Mesenchymal stem cell (in vitro differentiated cells and primary cell): ENCODE data around the gene PFKFB4.

Experiments
- DNase-seq: peaks from one replicate; pipeline ENCODE4 v3.0.0-alpha.2; 2013
- H2AFZ ChIP-seq: one replicate; pipeline ENCODE4 v1.6.1; 2013; ENCODE audit warnings: low read depth, mild to moderate bottlenecking, control low read depth, inconsistent platforms, low read length, moderate library complexity
- H2AK5ac ChIP-seq: 2 replicates; pipeline ENCODE4 v1.6.1; 2013; ENCODE audit warnings: low read length, moderate library complexity, mild to moderate bottlenecking, inconsistent platforms; ENCODE audit not compliant: severe bottlenecking
- H2BK120ac ChIP-seq: one replicate; pipeline ENCODE4 v1.6.1; 2013; ENCODE audit warnings: low read depth, mild to moderate bottlenecking, inconsistent platforms, low read length, moderate library complexity
- H2BK12ac ChIP-seq, 2 experiments: one replicate each; pipeline ENCODE4 v1.6.1; 2013; ENCODE audit warnings: inconsistent platforms in 2 of 2, low read length in 2 of 2, mild to moderate bottlenecking in 2 of 2, moderate library complexity in 2 of 2, control low read depth in 1 of 2
- H2BK15ac ChIP-seq: one replicate; pipeline ENCODE4 v1.6.1; 2013; ENCODE audit warnings: mild to moderate bottlenecking, low read depth, inconsistent platforms; ENCODE audit not compliant: poor library complexity, severe bottlenecking
- H2BK5ac ChIP-seq: 2 replicates; pipeline ENCODE4 v1.6.1; 2013; ENCODE audit warnings: low read depth, mild to moderate bottlenecking, low read length, control low read depth, inconsistent platforms; ENCODE audit not compliant: poor library complexity, severe bottlenecking
- H3K14ac ChIP-seq, 2 experiments: one replicate each; pipeline ENCODE4 v1.6.1; 2013; ENCODE audit warnings: inconsistent platforms in 2 of 2, low read length in 2 of 2, control low read depth in 1 of 2, mild to moderate bottlenecking in 1 of 2, moderate library complexity in 1 of 2
- H3K18ac ChIP-seq, 2 experiments: one replicate each; pipeline ENCODE4 v1.6.1; 2013; ENCODE audit warnings: inconsistent platforms in 2 of 2, low read length in 2 of 2, control low read depth in 1 of 2, low read depth in 1 of 2, mild to moderate bottlenecking in 1 of 2
- H3K23ac ChIP-seq, 2 experiments: one replicate each; pipeline ENCODE4 v1.6.1; 2013; ENCODE audit warnings: inconsistent platforms in 2 of 2, low read length in 2 of 2, mild to moderate bottlenecking in 2 of 2, moderate library complexity in 2 of 2, control low read depth in 1 of 2
- H3K27ac ChIP-seq: 2 replicates; pipeline ENCODE4 v1.5.1; 2013; ENCODE audit warnings: mild to moderate bottlenecking, moderate library complexity, low read length, control low read depth, inconsistent platforms; ENCODE audit not compliant: poor library complexity, severe bottlenecking
- H3K27me3 ChIP-seq, 2 experiments: 2 replicates each; pipeline versions ENCODE4 v1.6.1 to v1.7.0; 2013; ENCODE audit warnings: low read length in 2 of 2, mild to moderate bottlenecking in 2 of 2, moderate library complexity in 2 of 2, control low read depth in 1 of 2, inconsistent platforms in 1 of 2; ENCODE audit not compliant: control insufficient read depth in 1 of 2, insufficient read depth in 1 of 2
- H3K36me3 ChIP-seq, 2 experiments: 2 replicates each; pipeline versions ENCODE4 v1.6.1 to v1.7.0; 2013; ENCODE audit warnings: low read length in 2 of 2, control low read depth in 1 of 2, inconsistent platforms in 1 of 2, low read depth in 1 of 2, mild to moderate bottlenecking in 1 of 2; ENCODE audit not compliant: insufficient read depth in 2 of 2, control insufficient read depth in 1 of 2
- H3K4ac ChIP-seq, 2 experiments: one replicate each; pipeline ENCODE4 v1.6.1; 2013; ENCODE audit warnings: inconsistent platforms in 2 of 2, low read length in 2 of 2, mild to moderate bottlenecking in 2 of 2, moderate library complexity in 2 of 2, control low read depth in 1 of 2, low read depth in 1 of 2
- H3K4me1 ChIP-seq: 2 replicates; pipeline ENCODE4 v1.6.1; 2013; ENCODE audit warnings: low read depth, low read length, control low read depth; ENCODE audit not compliant: control insufficient read depth, insufficient read depth
- H3K4me2 ChIP-seq: 2 replicates; pipeline ENCODE4 v1.6.1; 2013; ENCODE audit warnings: low read length, mild to moderate bottlenecking, inconsistent platforms; ENCODE audit not compliant: poor library complexity, severe bottlenecking
- H3K4me3 ChIP-seq, 2 experiments: 2 replicates each; pipeline versions ENCODE4 v1.5.1 to v1.7.0; 2013; ENCODE audit warnings: low read length in 2 of 2, mild to moderate bottlenecking in 2 of 2, control low read depth in 1 of 2, low read depth in 1 of 2; ENCODE audit not compliant: insufficient read depth in 1 of 2
- H3K79me1 ChIP-seq: replicated peaks from 2 replicates; pipeline ENCODE4 v1.6.1; 2013; ENCODE audit warnings: mild to moderate bottlenecking, control low read depth, low read length, inconsistent platforms; ENCODE audit not compliant: poor library complexity, severe bottlenecking
- H3K9ac ChIP-seq: 2 replicates; pipeline ENCODE4 v1.7.0; 2013; ENCODE audit warnings: mild to moderate bottlenecking, low read length, moderate library complexity
- H3K9me3 ChIP-seq: 2 replicates; pipeline ENCODE4 v1.7.0; 2013; ENCODE audit warnings: mild to moderate bottlenecking, low read length; ENCODE audit not compliant: control insufficient read depth
- H4K8ac ChIP-seq: one replicate; pipeline ENCODE4 v1.6.1; 2013; ENCODE audit warnings: inconsistent platforms, mild to moderate bottlenecking, low read length, moderate library complexity
- H4K91ac ChIP-seq: one replicate; pipeline ENCODE4 v1.6.1; 2013; ENCODE audit warnings: mild to moderate bottlenecking, low read length, inconsistent platforms
- WGBS: methylation state at CpG from one replicate; pipeline ENCODE4 v1.1.7; 2013; ENCODE audit warnings: mixed read lengths; 5-methylcytosine and 5-hydroxymethylcytosine counted together

The PFKFB4 gene

GRCh38 chr3:48472673-48472922, 84.0 kb downstream of the PFKFB4 start:
- no peak for DNase-seq
- peaks cover 22% of the 10 kb centered on the region for H3K4me1 ChIP-seq

GRCh38 chr3:48470286-48470685, 86.3 kb downstream of the PFKFB4 start:
- H4K91ac ChIP-seq: no peak overlapping the region
- H2AK5ac ChIP-seq: no peak overlapping the region
- peak overlapping the region in 1 of 2 experiments; percentile 19 for H2BK12ac ChIP-seq
- H3K36me3 ChIP-seq: peaks cover 38 to 51% of the 10 kb centered on the region in 2 experiments
- no peak overlapping the region for H3K4ac ChIP-seq
- H3K14ac ChIP-seq: no peak overlapping the region
- no peaks in the 10 kb centered on the region for H3K27me3 ChIP-seq
- no peak overlapping the region for H4K8ac ChIP-seq
- H2BK120ac ChIP-seq: no peak overlapping the region
- no peaks in the 10 kb centered on the region for H3K9me3 ChIP-seq
- DNase-seq: no peak
- H3K27ac ChIP-seq: no peak overlapping the region
- peak overlapping the region; percentile 59 for H3K9ac ChIP-seq
- H3K79me1 ChIP-seq: peaks cover 14% of the 10 kb centered on the region
- H3K4me2 ChIP-seq: no peak overlapping the region
- H3K4me3 ChIP-seq: no peak overlapping the region
- H3K18ac ChIP-seq: no peak overlapping the region
- WGBS: 100% methylated on average over 1 of the region's 1 CpG
- no peak overlapping the region for H2BK15ac ChIP-seq
- H2AFZ ChIP-seq: no peak overlapping the region
- H3K4me1 ChIP-seq: peaks cover 38% of the 10 kb centered on the region
- no peak overlapping the region for H2BK5ac ChIP-seq
- H3K23ac ChIP-seq: no peak overlapping the region

More at GRCh38 chr3:48472673-48472922, 84.0 kb downstream of the PFKFB4 start:
- H3K4ac ChIP-seq: peak overlapping the region; percentile 90 to 97
- peak overlapping the region; percentile 94 to 97 for H3K18ac ChIP-seq
- H3K79me1 ChIP-seq: peaks cover 11% of the 10 kb centered on the region
- no peak overlapping the region for H2AFZ ChIP-seq
- WGBS: 0% methylated on average over 5 of the region's 5 CpGs
- peak overlapping the region; percentile 82 for H2BK120ac ChIP-seq
- H2AK5ac ChIP-seq: peak overlapping the region; percentile 40
- H3K23ac ChIP-seq: no peak overlapping the region
- peak overlapping the region; percentile 67 to 92 for H3K4me3 ChIP-seq
- no peak overlapping the region for H2BK15ac ChIP-seq
- H3K9ac ChIP-seq: peak overlapping the region; percentile 94
- H4K8ac ChIP-seq: peak overlapping the region; percentile 97
- H3K9me3 ChIP-seq: no peaks in the 10 kb centered on the region
- peak overlapping the region; percentile 92 for H3K27ac ChIP-seq
- H3K27me3 ChIP-seq: no peaks in the 10 kb centered on the region
- H2BK5ac ChIP-seq: peak overlapping the region; percentile 49
- peak overlapping the region; percentile 79 for H4K91ac ChIP-seq
- H3K36me3 ChIP-seq: peaks cover 29 to 50% of the 10 kb centered on the region in 2 experiments
- H2BK12ac ChIP-seq: peak overlapping the region; percentile 12 to 28
- peak overlapping the region in 1 of 2 experiments; percentile 95 for H3K14ac ChIP-seq
- peak overlapping the region; percentile 90 for H3K4me2 ChIP-seq

GRCh38 chr3:48469046-48469915, 87.3 kb downstream of the PFKFB4 start:
- Histone ChIP-seq H3K18ac (no peak overlapping the region), H3K79me1 (peaks cover 13% of the 10 kb centered on the region), H4K8ac (no peak overlapping the region), H3K4me1 (peaks cover 36% of the 10 kb centered on the region), H3K9me3 (no peaks in the 10 kb centered on the region), H3K27ac (no peak overlapping the region), H3K9ac (peak overlapping the region; percentile 59), H2BK120ac (no peak overlapping the region), H3K14ac (no peak overlapping the region), H2AK5ac (no peak overlapping the region), H2BK15ac (no peak overlapping the region), H3K23ac (no peak overlapping the region), H3K36me3 (peaks cover 45 to 54% of the 10 kb centered on the region in 2 experiments), H3K4me3 (no peak overlapping the region), H2AFZ (no peak overlapping the region), H2BK5ac (no peak overlapping the region), H3K27me3 (no peaks in the 10 kb centered on the region), H4K91ac (peak overlapping the region; percentile 12), H3K4ac (no peak overlapping the region), H2BK12ac (no peak overlapping the region), H3K4me2 (no peak overlapping the region)
- WGBS: 97% methylated on average over 25 of the region's 29 CpGs
- no peak for DNase-seq

GRCh38 chr3:48468329-48468731, 88.3 kb downstream of the PFKFB4 start:
- no peak overlapping the region for H4K91ac ChIP-seq
- H3K9me3 ChIP-seq: no peaks in the 10 kb centered on the region
- H3K4me2 ChIP-seq: no peak overlapping the region
- no peak overlapping the region for H2AFZ ChIP-seq
- H3K79me1 ChIP-seq: peaks cover 13% of the 10 kb centered on the region
- H3K14ac ChIP-seq: no peak overlapping the region
- DNase-seq: no peak
- H3K18ac ChIP-seq: no peak overlapping the region
- no peak overlapping the region for H3K4ac ChIP-seq
- no peak overlapping the region for H2BK120ac ChIP-seq
- no peak overlapping the region for H4K8ac ChIP-seq
- H3K4me3 ChIP-seq: peak overlapping the region in 1 of 2 experiments; percentile 88
- H3K9ac ChIP-seq: peak overlapping the region; percentile 94
- no peak overlapping the region for H2BK5ac ChIP-seq
- 96% methylated on average over 8 of the region's 8 CpGs for WGBS
- H3K27me3 ChIP-seq: no peaks in the 10 kb centered on the region
- H3K27ac ChIP-seq: no peak overlapping the region
- no peak overlapping the region for H2BK15ac ChIP-seq
- no peak overlapping the region for H2BK12ac ChIP-seq
- peaks cover 51 to 63% of the 10 kb centered on the region in 2 experiments for H3K36me3 ChIP-seq
- no peak overlapping the region for H3K23ac ChIP-seq
- H3K4me1 ChIP-seq: peaks cover 35% of the 10 kb centered on the region
- H2AK5ac ChIP-seq: no peak overlapping the region
